ENCODE measurements around the gene EPHA2.

DNA sequence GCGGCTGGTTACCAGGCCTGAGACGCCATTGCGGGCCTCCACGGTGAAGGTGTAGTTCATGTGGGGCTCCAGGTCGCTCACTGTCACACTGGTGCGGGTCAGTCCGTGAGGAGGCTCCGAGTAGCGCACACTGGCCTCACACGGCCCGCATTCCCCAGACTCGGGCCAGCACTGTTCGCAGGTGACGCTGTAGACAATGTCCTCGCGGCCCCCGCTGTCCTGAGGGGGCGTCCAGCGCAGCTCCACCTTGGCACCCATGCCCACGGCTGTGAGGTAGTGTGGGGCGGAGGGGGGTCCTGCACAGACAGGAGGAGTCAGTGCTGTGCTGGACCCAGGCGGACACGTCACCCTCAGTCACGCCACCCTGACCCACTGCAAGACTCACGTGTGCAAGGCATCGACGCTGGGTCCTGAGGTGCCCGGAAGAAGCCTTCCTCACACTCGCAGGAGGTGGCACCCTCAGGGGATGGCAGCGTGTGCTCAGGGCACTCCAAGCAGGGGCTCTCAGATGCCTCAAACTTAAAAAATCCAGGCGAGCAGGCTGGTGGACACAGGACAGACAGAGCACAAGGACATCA, 17.9 kb downstream of the EPHA2 start:
- TF ChIP-seq, protein P1, sequence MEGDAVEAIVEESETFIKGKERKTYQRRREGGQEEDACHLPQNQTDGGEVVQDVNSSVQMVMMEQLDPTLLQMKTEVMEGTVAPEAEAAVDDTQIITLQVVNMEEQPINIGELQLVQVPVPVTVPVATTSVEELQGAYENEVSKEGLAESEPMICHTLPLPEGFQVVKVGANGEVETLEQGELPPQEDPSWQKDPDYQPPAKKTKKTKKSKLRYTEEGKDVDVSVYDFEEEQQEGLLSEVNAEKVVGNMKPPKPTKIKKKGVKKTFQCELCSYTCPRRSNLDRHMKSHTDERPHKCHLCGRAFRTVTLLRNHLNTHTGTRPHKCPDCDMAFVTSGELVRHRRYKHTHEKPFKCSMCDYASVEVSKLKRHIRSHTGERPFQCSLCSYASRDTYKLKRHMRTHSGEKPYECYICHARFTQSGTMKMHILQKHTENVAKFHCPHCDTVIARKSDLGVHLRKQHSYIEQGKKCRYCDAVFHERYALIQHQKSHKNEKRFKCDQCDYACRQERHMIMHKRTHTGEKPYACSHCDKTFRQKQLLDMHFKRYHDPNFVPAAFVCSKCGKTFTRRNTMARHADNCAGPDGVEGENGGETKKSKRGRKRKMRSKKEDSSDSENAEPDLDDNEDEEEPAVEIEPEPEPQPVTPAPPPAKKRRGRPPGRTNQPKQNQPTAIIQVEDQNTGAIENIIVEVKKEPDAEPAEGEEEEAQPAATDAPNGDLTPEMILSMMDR (conservative IDR thresholded peaks at IDR 0.05 in 1 of 2, IDR thresholded peaks at IDR 0.05 in 1 of 2; ENCODE audit: low read depth in 1 of 2, low read length in 2 of 2) = no peak
- TF ChIP-seq EZH2 (IDR thresholded peaks at IDR 0.05; ENCODE audit: low read length, missing control alignments) = no peak

All from fibroblast of lung (primary cell).